CD4-positive, CD25-positive, alpha-beta regulatory T cell (primary cell): ENCODE data around the gene TNP2. TPM values are rescaled to one million over a fixed set of nuclear protein-coding genes. Genes with fewer than 3 reads are reported as not detected.

Experiments
- ATAC-seq, 2 donors: fragments of 150-1000 bp; cut with Tn5 transposase; one replicate each; pipeline ENCODE4 v1.10.0; 2021; ENCODE audit warnings: low read depth in 2 of 2, moderate number of reproducible peaks in 2 of 2, moderate library complexity in 1 of 2
- DNase-seq, 3 donors: peaks; one replicate each; pipeline versions ENCODE4 v3.0.0 to v3.0.0-alpha.2; 2012 to 2022; ENCODE audit warnings: mixed read lengths in 1 of 3
- H3K27ac ChIP-seq: one replicate; pipeline ENCODE4 v1.7.0; 2013; ENCODE audit warnings: mild to moderate bottlenecking, low read length; ENCODE audit not compliant: insufficient read depth, poor library complexity, severe bottlenecking
- H3K27me3 ChIP-seq: one replicate; pipeline ENCODE4 v1.7.0; 2013; ENCODE audit warnings: low read length; ENCODE audit not compliant: control insufficient read depth, insufficient read depth
- H3K36me3 ChIP-seq: one replicate; pipeline ENCODE4 v1.7.0; 2013; ENCODE audit warnings: mild to moderate bottlenecking, low read length, moderate library complexity; ENCODE audit not compliant: control insufficient read depth, insufficient read depth
- H3K4me1 ChIP-seq: 2 replicates; pipeline ENCODE4 v1.7.0; 2013; ENCODE audit warnings: mild to moderate bottlenecking, low read length; ENCODE audit not compliant: insufficient read depth, control insufficient read depth, poor library complexity, severe bottlenecking
- H3K4me3 ChIP-seq: one replicate; pipeline ENCODE4 v1.7.0; 2013; ENCODE audit warnings: low read depth, mild to moderate bottlenecking, low read length, moderate library complexity
- H3K9me3 ChIP-seq, 2 experiments: 1 replicate in 1 of 2; 2 replicates in 1 of 2; pipeline ENCODE4 v1.7.0; 2013; ENCODE audit warnings: low read length in 2 of 2, mild to moderate bottlenecking in 1 of 2, moderate library complexity in 1 of 2; ENCODE audit not compliant: control insufficient read depth in 2 of 2
- H3K27ac Mint-ChIP-seq, 3 donors: one replicate each; pipeline ENCODE4 v1.8.0; 2020 to 2022; ENCODE audit warnings: mild to moderate bottlenecking in 3 of 3, mixed read lengths in 3 of 3, moderate library complexity in 2 of 3
- H3K27me3 Mint-ChIP-seq: one replicate; pipeline ENCODE4 v1.8.0; 2022; ENCODE audit warnings: mild to moderate bottlenecking, mixed read lengths
- H3K36me3 Mint-ChIP-seq: one replicate; pipeline ENCODE4 v1.8.0; 2020; ENCODE audit warnings: mixed read lengths
- H3K4me1 Mint-ChIP-seq, 4 donors: one replicate each; pipeline ENCODE4 v1.8.0; 2020 to 2022; ENCODE audit warnings: mixed read lengths in 4 of 4, mild to moderate bottlenecking in 1 of 4
- H3K4me3 Mint-ChIP-seq, 4 donors: one replicate each; pipeline ENCODE4 v1.8.0; 2020 to 2022; ENCODE audit warnings: mild to moderate bottlenecking in 4 of 4, mixed read lengths in 4 of 4, moderate library complexity in 3 of 4
- H3K9me3 Mint-ChIP-seq, 7 donors: one replicate each; pipeline ENCODE4 v1.8.0; 2020 to 2022; ENCODE audit warnings: mixed read lengths in 7 of 7, mild to moderate bottlenecking in 3 of 7, moderate library complexity in 2 of 7
- polyA plus RNA-seq, 4 donors: library from polyadenylated mRNA; unstranded; fragments of 300-500 nt; fragmentation: Illumina TruSeq; gene quantifications; one replicate each; pipeline ENCODE4 v1.2.3, GENCODE V29; 2021
- total RNA-seq: library from RNA; stranded (reverse); gene quantifications from one replicate; pipeline ENCODE4 v1.2.3, GENCODE V29; 2022

The TNP2 gene
- total and polyA plus RNA-seq, 5 donors from 2014 or later = not detected

DNA sequence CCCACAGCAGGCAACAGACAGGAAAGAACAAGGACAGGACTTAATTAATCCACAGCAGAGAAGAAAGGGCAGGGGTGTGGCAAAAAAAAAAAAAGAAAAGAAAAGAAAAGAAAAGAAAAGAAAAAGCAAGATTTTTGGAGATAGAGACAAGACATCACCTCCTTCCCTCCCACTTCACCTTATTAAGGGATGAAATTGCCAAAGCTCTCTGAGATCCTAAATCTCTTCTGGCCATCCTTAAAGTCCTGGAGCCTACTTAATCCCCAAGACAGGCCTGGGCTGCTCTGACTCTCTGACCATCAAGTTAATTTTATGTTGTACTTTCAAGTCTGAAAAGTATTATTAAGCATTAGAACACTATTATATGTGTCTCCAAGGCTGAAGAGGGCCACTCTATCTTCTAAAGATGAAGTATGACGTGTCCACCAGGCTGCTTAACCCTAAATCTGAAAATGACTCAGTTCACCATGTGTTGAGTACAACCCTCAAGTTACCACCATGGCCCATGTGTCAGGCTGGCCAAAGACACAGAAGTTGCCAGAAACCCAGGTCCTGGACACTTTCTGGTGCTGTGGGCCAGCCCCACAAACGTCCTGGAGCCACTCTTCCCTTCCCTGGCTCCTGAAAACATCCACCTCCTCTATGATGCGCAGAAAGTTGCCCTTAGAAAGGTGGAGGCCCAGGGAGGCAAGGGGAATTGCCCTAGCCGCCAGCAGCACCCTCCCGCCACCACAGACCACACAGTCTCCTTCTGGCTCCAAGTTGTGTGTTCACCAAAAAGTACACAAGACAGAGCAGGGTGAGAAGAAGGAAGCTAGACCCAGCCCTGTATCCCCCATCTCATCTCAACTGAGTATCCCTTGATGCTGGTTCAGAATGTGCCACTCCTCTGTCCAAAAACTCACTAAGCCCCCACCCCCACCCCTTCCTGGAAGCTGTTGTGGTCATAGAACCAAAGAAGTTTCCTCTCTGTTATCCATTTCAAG is 15.8 kb downstream of the TNP2 start:
- peak overlapping the region; percentile 91 for H3K27ac ChIP-seq
- Mint-ChIP-seq H3K27ac (peak overlapping the region; percentile 83 to 95 (median 92)), H3K4me1 (peaks cover 15 to 58% (median 38%) of the 10 kb centered on the region in 4 donors), H3K27me3 (no peaks in the 10 kb centered on the region), H3K4me3 (peak overlapping the region; percentile 86 to 99 (median 90)), H3K36me3 (peaks cover 15% of the 10 kb centered on the region), H3K9me3 (no peaks in the 10 kb centered on the region)
- DNase-seq (peak in 2 of 3 donors; percentile 25 to 67), ATAC-seq (no peak)
- H3K9me3 ChIP-seq = no peaks in the 10 kb centered on the region
- no peaks in the 10 kb centered on the region for H3K27me3 ChIP-seq
- H3K4me3 ChIP-seq = peak overlapping the region; percentile 77
- H3K36me3 ChIP-seq = no peaks in the 10 kb centered on the region
- H3K4me1 ChIP-seq = peaks cover 51% of the 10 kb centered on the region

DNA sequence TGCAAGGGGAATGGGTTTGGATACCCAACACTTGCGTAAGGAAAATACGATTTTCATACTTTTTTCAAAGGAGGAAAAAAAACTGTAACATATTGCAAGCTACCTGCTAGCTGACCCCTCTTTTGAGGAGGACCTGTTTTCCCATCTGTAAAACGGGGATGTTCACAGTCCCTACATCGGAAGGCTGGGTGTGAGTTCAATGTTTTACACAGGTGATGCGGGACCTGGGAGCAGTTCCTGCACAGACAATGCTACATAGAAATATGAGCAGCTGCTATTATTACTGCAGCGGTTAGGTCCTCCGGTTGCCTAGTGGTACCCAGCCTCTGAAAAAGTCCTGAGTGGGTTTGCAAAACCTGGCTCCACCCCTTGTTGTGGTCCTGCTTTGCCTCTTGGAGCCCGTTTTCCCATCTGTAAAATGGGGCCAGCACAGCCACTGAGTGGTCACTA is 16.6 kb downstream of the TNP2 start:
- H3K4me1 Mint-ChIP-seq = peaks cover 15 to 57% (median 33%) of the 10 kb centered on the region in 4 donors
- H3K9me3 ChIP-seq = no peaks in the 10 kb centered on the region
- peak overlapping the region; percentile 86 to 99 (median 90) for H3K4me3 Mint-ChIP-seq
- H3K9me3 Mint-ChIP-seq = no peaks in the 10 kb centered on the region
- H3K36me3 Mint-ChIP-seq = peaks cover 15% of the 10 kb centered on the region
- H3K36me3 ChIP-seq = no peaks in the 10 kb centered on the region
- H3K4me1 ChIP-seq = peaks cover 48% of the 10 kb centered on the region
- H3K27me3 Mint-ChIP-seq = no peaks in the 10 kb centered on the region
- H3K27me3 ChIP-seq = no peaks in the 10 kb centered on the region
- peak overlapping the region; percentile 77 for H3K4me3 ChIP-seq
- H3K27ac Mint-ChIP-seq = peak overlapping the region; percentile 90 to 96 (median 95)
- H3K27ac ChIP-seq = peak overlapping the region; percentile 91
- ATAC-seq (no peak), DNase-seq (peak in 1 of 3 donors; percentile 53)

DNA sequence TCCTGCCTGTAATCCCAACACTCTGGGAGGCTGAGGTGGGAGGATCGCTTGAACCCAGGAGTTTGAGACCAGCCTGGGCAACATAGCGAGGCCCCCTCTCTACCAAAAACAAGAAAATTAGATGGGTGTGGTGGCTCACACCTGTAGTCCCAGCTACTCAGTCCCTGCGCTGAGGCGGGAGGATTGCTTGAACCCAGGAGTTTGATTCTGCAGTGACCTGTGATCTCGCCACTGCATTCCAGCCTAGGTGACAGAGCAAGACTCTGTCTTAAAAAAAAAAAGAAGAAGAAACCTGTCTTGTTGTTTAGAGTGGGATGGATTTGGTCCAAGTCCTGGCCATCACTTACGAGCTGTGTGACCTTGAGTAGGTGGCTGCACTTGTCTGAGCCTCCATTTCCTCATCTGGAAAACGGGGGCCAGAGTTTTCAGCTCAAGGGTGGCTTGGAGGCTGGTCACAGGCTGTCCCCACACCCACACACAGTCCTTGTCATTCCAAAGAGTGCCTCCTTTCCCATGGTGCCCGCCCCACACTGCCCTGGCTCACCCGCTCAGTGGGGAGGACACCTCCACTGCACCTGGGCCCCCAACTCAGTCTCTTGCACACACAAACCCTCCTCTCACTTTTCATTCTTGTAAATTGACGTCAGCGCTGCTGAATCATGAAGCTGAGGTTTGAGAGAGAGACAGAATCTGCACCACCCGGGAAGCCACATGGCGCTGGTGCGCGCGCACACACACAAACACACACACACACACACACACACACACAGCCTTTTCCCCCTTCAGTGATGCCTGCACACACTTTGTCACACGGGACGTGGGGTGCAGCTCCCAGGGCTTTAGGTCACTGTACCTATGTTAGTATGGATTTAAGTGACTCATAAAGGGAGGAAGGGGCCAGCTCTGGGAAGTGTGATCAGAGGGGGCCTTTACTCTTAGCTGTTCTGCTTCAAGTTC is 17.3 kb downstream of the TNP2 start:
- Mint-ChIP-seq H3K36me3 (peaks cover 15% of the 10 kb centered on the region), H3K9me3 (no peaks in the 10 kb centered on the region)
- ATAC-seq = peak; percentile 37 to 44

DNA sequence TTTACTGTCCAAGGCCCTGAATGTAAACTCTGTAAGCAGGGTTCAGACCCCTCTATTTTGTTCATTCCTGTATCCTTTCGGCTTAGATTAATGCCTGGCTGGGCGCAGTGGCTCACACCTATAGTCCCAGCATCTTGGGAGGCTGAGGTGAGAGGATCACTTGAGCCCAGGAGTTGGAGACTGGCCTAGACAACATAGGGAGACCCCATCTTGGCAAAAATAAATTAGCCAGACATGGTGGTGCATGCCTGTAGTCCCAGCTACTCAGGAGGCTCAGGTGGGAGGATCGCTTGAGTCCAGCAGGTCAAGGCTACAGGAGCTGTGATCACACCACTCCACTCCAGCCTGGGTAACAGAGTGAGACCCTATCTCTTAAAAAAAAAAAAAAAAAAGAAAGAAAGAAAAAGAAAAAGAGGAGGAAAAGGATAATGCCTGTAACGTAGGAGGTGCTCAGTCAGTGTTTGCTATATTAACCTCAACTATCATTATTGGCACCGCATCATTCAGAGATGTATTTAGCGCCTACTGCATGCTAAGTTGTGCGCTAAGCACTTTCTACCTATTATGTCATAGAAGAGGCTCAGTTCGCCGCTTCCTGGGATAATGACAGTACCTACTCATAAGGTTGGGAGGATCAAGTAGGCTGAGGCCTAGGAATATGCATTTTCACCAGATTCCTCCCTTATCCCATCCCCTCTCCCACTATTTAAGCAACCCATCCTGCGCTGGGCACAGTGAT is 18.2 kb downstream of the TNP2 start:
- Histone ChIP-seq H3K27me3 (no peaks in the 10 kb centered on the region), H3K4me3 (no peak overlapping the region), H3K4me1 (peaks cover 42% of the 10 kb centered on the region), H3K27ac (no peak overlapping the region), H3K36me3 (no peaks in the 10 kb centered on the region), H3K9me3 (no peaks in the 10 kb centered on the region)
- peak overlapping the region in 2 of 4 donors; percentile 75 to 86 for H3K4me3 Mint-ChIP-seq
- no peaks in the 10 kb centered on the region for H3K9me3 Mint-ChIP-seq
- H3K36me3 Mint-ChIP-seq = peaks cover 15% of the 10 kb centered on the region
- peak overlapping the region; percentile 29 to 96 (median 94) for H3K27ac Mint-ChIP-seq
- DNase-seq (peak in 1 of 3 donors; percentile 57), ATAC-seq (no peak)
- H3K4me1 Mint-ChIP-seq = peaks cover 13 to 46% (median 27%) of the 10 kb centered on the region in 4 donors
- H3K27me3 Mint-ChIP-seq = no peaks in the 10 kb centered on the region

More for the DNA sequence above, 17.3 kb downstream of the TNP2 start:
- H3K4me1 Mint-ChIP-seq = peaks cover 13 to 50% (median 29%) of the 10 kb centered on the region in 4 donors
- H3K27ac Mint-ChIP-seq = peak overlapping the region; percentile 90 to 96 (median 94)
- no peaks in the 10 kb centered on the region for H3K27me3 ChIP-seq
- no peaks in the 10 kb centered on the region for H3K27me3 Mint-ChIP-seq
- H3K4me3 Mint-ChIP-seq = peak overlapping the region; percentile 86 to 99 (median 90)
- peak overlapping the region; percentile 91 for H3K27ac ChIP-seq
- H3K9me3 ChIP-seq = no peaks in the 10 kb centered on the region
- peaks cover 41% of the 10 kb centered on the region for H3K4me1 ChIP-seq
- H3K36me3 ChIP-seq = no peaks in the 10 kb centered on the region
- DNase-seq = peak; percentile 53 to 90 (median 80)
- H3K4me3 ChIP-seq = peak overlapping the region; percentile 77

DNA sequence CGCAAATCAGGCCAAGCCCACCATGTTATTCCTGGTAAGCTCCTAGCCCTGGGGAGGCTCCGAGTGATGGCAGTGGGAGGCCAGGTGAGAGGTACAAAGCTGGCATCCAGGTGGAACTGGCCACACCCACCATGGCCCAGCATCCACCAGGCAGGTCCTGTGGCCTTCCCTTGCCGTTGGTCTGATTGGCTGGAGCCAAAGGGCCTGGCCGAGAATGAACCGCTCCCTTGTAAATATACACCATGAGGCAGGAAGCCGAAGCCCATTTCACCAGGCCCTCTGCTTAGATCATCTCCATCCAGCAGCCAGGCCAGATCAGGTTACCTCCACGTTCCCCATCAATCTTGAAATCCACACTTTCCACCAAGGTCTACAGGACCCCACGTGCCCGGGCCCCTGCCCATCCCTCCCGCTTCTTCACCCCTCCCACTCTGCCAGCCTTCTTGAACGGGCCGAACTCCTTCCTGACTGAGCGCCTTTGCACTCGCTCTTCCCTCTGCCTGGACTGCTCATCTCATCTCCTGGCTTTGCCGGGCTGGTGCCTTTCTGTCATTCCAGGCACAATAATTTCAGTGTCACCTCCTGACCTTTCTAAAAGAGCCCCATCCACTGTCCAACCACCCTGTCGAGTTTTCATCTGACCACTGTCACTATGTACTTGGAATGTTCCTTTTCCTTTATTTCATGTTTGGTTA is 18.9 kb downstream of the TNP2 start:
- Histone ChIP-seq H3K9me3 (no peaks in the 10 kb centered on the region), H3K4me1 (peaks cover 43% of the 10 kb centered on the region), H3K4me3 (no peak overlapping the region), H3K36me3 (no peaks in the 10 kb centered on the region), H3K27ac (no peak overlapping the region), H3K27me3 (no peaks in the 10 kb centered on the region)
- Mint-ChIP-seq H3K27me3 (no peaks in the 10 kb centered on the region), H3K4me1 (peaks cover 15 to 51% (median 29%) of the 10 kb centered on the region in 4 donors), H3K27ac (peak overlapping the region in 2 of 3 donors; percentile 29 to 95), H3K9me3 (no peaks in the 10 kb centered on the region), H3K4me3 (peak overlapping the region in 2 of 4 donors; percentile 61 to 79), H3K36me3 (peaks cover 15% of the 10 kb centered on the region)
- peak in 1 of 3 donors; percentile 66 for DNase-seq
- no peak for ATAC-seq

DNA sequence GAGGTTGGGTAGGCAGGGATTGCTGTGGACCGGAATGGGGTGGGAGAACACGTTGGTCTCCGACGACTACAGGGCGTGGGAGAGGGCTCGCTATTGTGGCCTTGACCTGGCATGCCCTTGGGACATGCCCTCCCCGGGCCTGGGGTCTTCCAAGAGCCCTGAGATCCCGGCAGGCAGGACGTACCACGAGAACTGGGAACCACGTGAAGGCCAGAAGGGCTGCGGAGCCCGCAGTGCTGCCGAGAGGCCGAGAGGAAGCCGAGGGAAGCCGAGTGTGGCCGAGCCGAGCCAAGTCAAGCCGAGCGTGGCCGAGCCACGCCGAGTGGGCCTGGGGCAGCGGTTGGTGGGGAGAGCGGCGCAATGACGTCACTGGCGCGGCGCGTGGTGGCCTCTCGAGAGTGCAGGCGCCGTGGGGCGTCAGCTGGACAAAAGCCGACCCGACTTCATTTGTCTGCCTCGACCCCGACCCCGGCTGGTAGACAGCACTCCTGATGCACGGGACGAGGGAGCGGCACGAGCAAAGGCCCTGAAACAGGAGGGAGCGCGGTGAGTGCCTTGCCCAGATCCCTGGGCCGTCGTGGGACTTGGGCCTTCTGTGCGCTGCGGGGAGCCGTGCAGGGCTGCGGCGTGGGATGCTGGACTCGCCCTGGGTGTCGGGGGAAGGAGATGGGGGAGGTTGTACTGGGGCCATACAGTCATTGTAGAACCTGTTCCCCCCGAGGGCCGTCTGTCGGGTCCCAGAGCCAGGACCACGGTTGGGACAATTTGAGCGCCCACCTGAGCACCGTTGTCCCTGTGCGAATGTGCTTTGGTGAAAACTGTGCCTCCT is 19.7 kb downstream of the TNP2 start:
- H3K27me3 ChIP-seq = no peaks in the 10 kb centered on the region
- Mint-ChIP-seq H3K36me3 (peaks cover 15% of the 10 kb centered on the region), H3K4me3 (peak overlapping the region in 2 of 4 donors; percentile 61 to 89), H3K4me1 (peaks cover 15 to 54% (median 29%) of the 10 kb centered on the region in 4 donors), H3K27ac (peak overlapping the region in 1 of 3 donors; percentile 43), H3K9me3 (no peaks in the 10 kb centered on the region), H3K27me3 (no peaks in the 10 kb centered on the region)
- no peaks in the 10 kb centered on the region for H3K36me3 ChIP-seq
- H3K4me1 ChIP-seq = peaks cover 37% of the 10 kb centered on the region
- DNase-seq = peak in 1 of 3 donors; percentile 56
- no peak overlapping the region for H3K27ac ChIP-seq
- H3K9me3 ChIP-seq = no peaks in the 10 kb centered on the region
- H3K4me3 ChIP-seq = no peak overlapping the region
- ATAC-seq = no peak
